Measurements from ENCODE around the gene LZIC.
A peak's percentile ranks its signal among the peaks of the same experiment; 100 is the strongest.

LZIC gene

DNA sequence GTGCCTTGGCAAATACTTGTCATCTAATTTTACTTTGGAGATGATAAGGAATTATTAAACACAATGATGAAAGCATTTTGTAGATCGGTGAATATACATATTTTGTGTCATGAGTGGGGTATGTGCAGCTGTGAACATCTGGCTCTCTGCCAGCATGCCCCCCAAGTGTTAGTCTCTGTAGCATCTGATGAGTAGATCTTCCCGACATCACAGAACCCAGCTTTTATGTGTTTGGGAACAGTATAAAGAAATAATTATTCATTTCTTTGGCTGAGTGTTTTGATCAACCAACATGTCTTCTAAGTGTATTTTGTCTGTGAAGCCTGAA, 28.6 kb downstream of the LZIC start:
- no peak for DNase-seq
- in situ Hi-C loops (cut with HindIII; ENCODE audit: low pct_ligation_motif_present, low pct_unique_long_range_greater_than_20kb, low sequenced_read_pairs) = no loop called here

GRCh38 chr1:9912264-9912936, 30.8 kb downstream of the LZIC start:
- in situ Hi-C loops (cut with HindIII; ENCODE audit: low pct_ligation_motif_present, low pct_unique_long_range_greater_than_20kb, low sequenced_read_pairs) = no loop called here
- DNase-seq = no peak

GRCh38 chr1:9910423-9911178, 32.6 kb downstream of the LZIC start:
- in situ Hi-C loops (cut with HindIII; ENCODE audit: low pct_ligation_motif_present, low pct_unique_long_range_greater_than_20kb, low sequenced_read_pairs) = no loop called here
- peak; percentile 96 for DNase-seq

DNA sequence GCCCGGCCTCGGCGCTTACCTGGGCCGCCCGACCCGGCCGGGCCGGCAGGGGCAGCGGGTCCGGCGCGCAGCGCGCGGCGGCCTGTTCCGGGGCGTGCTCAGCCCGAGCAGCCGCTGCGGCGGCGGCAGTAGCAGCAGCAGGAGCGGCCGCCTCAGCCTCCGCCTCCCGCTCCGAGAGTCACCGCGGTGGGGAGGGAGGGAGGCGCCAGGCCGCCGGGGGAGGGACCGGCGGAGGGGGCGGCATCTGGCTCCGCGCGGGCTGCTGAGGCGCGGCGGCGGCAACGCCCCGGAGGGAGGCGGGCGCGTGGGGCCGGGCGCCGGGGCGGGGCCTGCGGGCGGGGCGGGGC, 33.1 kb downstream of the LZIC start, which contains the start of gene CTNNBIP1:
Gene CTNNBIP1, minus strand, starts transcription at position 194 of the 347 bp plus-strand sequence. CDS start 38,205 bp downstream, outside the sequence.
- in situ Hi-C loops (cut with HindIII; ENCODE audit: low pct_ligation_motif_present, low pct_unique_long_range_greater_than_20kb, low sequenced_read_pairs) = no loop called here
- DNase-seq = no peak

DNA sequence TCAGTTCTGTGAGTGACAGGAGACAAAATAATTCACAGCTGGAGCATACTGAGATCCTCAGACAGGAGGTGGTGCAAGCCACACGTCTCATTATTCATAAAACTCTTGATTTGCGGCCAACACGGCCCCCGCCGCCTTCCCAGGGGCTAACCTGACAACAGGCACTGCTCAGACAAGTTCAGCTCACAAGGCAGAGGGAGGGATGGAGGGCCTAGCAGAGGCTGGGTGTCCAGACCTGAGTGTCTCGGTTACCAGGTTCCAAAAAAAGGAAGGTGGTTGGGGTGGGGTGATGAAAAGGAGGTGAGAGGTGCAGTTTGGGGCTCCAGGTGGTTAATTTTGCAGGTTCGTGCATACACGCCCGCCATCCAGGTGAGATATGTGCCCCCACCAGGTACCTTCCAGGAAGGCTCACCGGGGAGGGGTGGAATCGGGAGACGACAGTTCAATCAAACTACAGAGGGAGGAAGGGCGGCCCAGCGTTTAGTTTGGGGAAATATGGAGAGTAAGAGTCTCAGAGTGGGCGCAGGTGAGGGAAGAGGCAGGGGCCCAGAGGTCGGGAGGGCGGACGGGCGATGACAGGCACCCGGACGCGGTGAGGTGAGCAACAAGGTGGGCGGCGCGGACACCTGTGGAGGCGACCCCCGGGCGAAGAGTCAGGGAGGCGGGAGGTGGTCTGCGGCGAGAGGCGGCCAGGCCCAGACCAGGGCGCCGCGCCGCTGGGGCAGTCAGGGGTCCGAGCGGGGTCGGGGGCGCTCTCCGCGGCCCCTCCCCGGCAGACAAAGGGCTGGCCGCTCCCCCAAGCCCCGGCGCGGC, 33.8 kb downstream of the LZIC start:
- in situ Hi-C loops (cut with HindIII; ENCODE audit: low pct_ligation_motif_present, low pct_unique_long_range_greater_than_20kb, low sequenced_read_pairs) = no loop called here
- no peak for DNase-seq

DNA sequence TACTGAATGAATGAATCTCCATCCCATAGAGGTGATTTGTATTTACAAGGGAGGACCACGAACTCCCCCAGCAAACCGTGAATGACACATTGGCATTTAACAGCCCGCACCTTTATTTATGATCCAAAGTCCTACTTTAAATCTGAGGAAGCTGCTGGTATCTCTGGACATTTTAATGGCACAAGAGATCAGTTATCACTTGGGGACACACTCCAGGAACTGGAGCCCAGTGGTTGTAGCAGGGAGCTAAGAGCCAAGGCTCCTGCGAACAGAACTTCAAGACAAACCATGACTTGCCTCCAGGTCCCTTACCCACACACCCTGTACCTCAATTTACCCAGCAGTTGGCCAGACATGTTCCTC, 34.3 kb downstream of the LZIC start:
- in situ Hi-C loops (cut with HindIII; ENCODE audit: low pct_ligation_motif_present, low pct_unique_long_range_greater_than_20kb, low sequenced_read_pairs) = no loop called here
- no peak for DNase-seq

DNA sequence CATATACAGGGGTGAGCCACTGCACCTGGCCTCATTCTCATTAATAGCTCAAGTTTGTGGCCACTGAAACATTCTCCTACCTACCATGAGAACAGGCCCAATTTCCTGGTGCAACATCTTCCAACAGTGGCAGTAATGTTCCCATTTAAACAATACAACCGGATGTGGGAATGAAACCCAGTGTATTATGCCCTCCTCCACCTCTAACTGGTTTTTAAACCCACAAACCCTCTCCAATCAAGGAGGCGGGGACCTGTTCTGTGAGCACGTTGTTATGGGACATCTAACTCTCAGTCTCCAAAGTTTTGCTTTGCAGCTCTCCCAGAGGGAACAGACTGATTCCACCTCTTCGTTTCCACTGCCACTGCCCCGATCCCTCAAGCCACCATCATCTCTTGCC, 35.8 kb downstream of the LZIC start:
- in situ Hi-C loops (cut with HindIII; ENCODE audit: low pct_ligation_motif_present, low pct_unique_long_range_greater_than_20kb, low sequenced_read_pairs) = no loop called here
- no peak for DNase-seq

GRCh38 chr1:9906466-9906865, 36.7 kb downstream of the LZIC start:
- in situ Hi-C loops (cut with HindIII; ENCODE audit: low pct_ligation_motif_present, low pct_unique_long_range_greater_than_20kb, low sequenced_read_pairs) = no loop called here
- DNase-seq = no peak

GRCh38 chr1:9905010-9905409, 38.2 kb downstream of the LZIC start:
- DNase-seq = no peak
- in situ Hi-C loops (cut with HindIII; ENCODE audit: low pct_ligation_motif_present, low pct_unique_long_range_greater_than_20kb, low sequenced_read_pairs) = no loop called here

DNA sequence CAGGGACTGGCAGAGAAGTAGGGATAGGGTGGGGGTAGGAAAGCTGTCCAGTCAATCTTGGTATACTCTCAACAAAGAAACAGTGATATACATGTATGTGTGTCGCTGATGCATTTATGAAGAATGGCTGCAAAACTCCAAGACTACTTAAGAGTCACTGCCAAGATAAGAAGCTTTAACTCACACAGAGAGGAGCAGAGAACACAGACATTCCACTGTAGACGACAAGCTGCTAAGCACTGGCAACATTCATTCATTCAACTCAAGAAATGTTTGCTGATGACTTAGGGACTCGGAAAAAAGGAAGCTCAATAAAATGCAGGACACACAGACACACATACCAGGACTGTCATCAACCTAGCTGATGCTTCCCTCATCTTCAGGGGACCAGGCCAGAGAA, 38.6 kb downstream of the LZIC start:
- no peak for DNase-seq
- in situ Hi-C loops (cut with HindIII; ENCODE audit: low pct_ligation_motif_present, low pct_unique_long_range_greater_than_20kb, low sequenced_read_pairs) = no loop called here

GRCh38 chr1:9903801-9904527, 39.2 kb downstream of the LZIC start:
- in situ Hi-C loops (cut with HindIII; ENCODE audit: low pct_ligation_motif_present, low pct_unique_long_range_greater_than_20kb, low sequenced_read_pairs) = no loop called here
- DNase-seq = no peak

GRCh38 chr1:9902060-9902452, 41.1 kb downstream of the LZIC start:
- no peak for DNase-seq
- in situ Hi-C loops (cut with HindIII; ENCODE audit: low pct_ligation_motif_present, low pct_unique_long_range_greater_than_20kb, low sequenced_read_pairs) = no loop called here

DNA sequence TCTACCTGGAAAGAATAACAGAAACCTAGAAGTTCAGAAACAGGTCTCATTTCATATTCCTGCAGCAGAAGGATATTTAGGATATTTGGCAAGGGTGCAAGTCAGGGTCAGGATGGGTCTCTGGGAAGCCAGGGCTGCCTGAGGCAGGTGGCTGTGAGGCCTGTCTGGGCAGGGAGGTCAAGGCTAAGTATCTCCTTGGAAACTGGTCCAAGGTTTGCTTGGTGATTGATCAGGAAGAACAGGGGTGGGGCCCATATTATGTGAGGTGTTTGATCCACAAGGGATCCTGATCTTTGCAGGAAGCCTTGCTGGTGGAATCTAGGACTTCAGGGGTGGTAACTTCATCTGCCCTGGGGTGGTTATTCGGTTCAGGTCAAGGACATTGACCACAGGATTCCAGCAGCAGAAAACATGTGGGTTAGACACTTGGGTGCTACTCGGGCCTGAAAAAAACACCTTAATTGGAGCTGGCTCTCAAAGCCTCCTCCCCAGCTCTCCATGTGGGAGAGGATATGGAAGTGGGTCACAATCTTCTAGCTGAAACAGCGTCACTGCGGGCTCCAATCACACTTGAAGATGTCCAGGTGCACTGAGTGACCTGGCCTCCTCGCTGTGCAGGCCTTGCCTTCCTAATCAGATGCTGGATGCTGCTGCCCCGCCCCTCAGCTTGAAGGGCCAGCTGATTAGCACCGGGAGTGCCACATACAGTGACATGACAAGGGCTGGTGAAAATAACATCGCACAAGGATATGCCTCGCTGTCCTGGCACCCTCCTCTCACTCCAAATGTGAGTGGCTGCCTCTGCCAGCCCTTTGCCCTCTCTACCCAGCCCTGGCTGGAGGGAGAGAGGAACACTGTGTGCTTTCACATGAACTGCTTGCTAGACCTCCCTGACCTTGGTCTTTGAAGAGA, 41.8 kb downstream of the LZIC start:
- no peak for DNase-seq
- in situ Hi-C loops (cut with HindIII; ENCODE audit: low pct_ligation_motif_present, low pct_unique_long_range_greater_than_20kb, low sequenced_read_pairs) = no loop called here

GRCh38 chr1:9900142-9901043, 42.8 kb downstream of the LZIC start:
- DNase-seq = no peak
- in situ Hi-C loops (cut with HindIII; ENCODE audit: low pct_ligation_motif_present, low pct_unique_long_range_greater_than_20kb, low sequenced_read_pairs) = no loop called here

DNA sequence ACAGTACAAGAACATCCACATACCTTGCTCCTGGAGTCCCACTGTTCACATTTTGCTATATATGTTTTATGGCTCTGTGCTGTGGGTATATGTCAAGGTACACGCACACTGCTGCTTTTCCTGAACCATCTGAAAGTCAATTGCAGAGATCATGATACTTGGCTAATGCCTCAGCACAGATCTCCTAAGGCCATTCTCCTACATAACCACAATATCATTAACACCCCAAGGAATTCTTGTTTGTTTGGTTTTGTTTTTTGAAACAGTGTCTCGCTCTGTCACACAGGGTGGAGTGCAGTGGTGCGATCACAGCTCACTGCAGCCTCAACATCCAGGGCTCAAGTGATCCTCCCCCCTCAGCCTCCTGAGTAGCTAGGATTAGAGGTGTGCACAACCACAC, 49.1 kb downstream of the LZIC start:
- no peak for DNase-seq
- in situ Hi-C loops (cut with HindIII; ENCODE audit: low pct_ligation_motif_present, low pct_unique_long_range_greater_than_20kb, low sequenced_read_pairs) = no loop called here

DNA sequence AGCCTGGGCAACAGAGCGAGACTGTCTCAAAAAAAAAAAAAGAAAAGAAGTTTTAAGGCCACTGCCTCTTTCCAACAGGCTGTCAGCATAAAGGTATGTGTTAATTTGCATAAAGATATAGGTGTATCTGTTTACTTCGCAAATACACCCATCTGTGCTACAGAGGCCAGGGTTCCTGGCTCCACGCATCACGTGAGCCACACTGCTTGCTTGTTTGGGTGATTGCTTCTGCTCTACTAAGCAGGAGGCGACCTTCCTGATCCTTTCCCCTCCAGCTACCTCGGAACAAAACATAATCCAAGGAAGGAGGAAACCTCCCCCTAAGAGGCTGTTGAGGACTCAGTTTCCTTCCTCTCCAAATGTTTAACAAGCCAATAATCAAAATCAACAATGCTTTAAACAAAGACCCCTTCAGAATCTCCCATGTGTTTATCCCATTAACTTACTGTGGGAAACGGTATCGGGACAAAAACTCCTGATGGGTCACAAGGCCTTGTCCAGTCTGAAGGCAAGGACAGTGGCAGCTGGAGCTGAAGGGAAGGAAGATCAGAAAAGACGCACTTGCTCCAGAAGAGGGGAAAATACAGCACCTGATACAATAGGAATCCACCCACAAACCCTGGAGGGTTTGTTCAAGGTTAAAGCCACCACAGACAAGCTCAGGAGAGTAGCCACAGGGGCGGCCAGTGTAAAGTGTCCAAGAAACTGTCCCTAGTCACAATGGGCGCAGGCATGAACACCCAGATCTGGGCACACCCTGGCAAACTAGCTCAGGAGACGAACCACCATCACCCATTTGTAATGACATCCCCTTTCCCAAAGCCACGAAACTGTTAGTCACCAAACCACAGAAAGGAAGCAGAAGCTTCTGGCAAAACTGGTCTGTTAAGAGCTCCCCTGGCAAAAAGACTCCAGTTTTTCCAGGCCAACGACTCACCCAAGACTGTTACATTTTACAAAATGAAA, 50.3 kb downstream of the LZIC start:
- in situ Hi-C loops (cut with HindIII; ENCODE audit: low pct_ligation_motif_present, low pct_unique_long_range_greater_than_20kb, low sequenced_read_pairs) = no loop called here
- DNase-seq = peak; percentile 75

Measured in ACHN (cell line).